Breast epithelium (tissue), 4 donors: ENCODE data around the gene SLC2A13. TPM values are rescaled to one million over a fixed set of nuclear protein-coding genes. Genes with fewer than 3 reads are reported as not detected.

Experiments used
- DNase-seq, 2 donors: peaks; one replicate each; pipeline ENCODE4 v3.0.0-alpha.2; 2019; ENCODE audit warnings: low spot score in 2 of 2
- H3K27ac ChIP-seq, 2 donors: fragments of 200-600 bp; sonication (generic) in 1 of 2; one replicate each; pipeline ENCODE4 v1.5.1; 2016 to 2019; ENCODE audit warnings: mild to moderate bottlenecking in 1 of 2
- H3K27me3 ChIP-seq, 2 donors: fragments of 200-600 bp; sonication (generic) in 1 of 2; one replicate each; pipeline versions ENCODE4 v1.5.1 to v1.6.0; 2017 to 2019; ENCODE audit warnings: control low read depth in 1 of 2, mild to moderate bottlenecking in 1 of 2
- H3K36me3 ChIP-seq: fragments of 200-600 bp; one replicate; pipeline ENCODE4 v1.5.1; 2019
- H3K4me1 ChIP-seq, 2 donors: fragments of 200-600 bp; sonication (generic); one replicate each; pipeline ENCODE4 v1.5.1; 2016 to 2019; ENCODE audit warnings: control low read depth in 1 of 2
- H3K4me3 ChIP-seq, 3 donors: fragments of 200-600 bp; sonication (generic); 1 replicate in 2 of 3; 2 replicates in 1 of 3; pipeline ENCODE4 v1.5.1; 2016 to 2019; ENCODE audit warnings: mild to moderate bottlenecking in 3 of 3, moderate library complexity in 2 of 3
- H3K9me3 ChIP-seq, 2 donors: fragments of 200-600 bp; sonication (generic) in 1 of 2; one replicate each; pipeline ENCODE4 v1.5.1; 2016 to 2019; ENCODE audit warnings: control low read depth in 1 of 2
- CTCF ChIP-seq, 3 donors: fragments of 450-650 bp; IDR thresholded peaks; one replicate each; pipeline ENCODE4 v1.5.1; 2016 to 2017; ENCODE audit warnings: antibody characterized with exemption in 3 of 3, mild to moderate bottlenecking in 3 of 3, moderate library complexity in 3 of 3
- POLR2A ChIP-seq: fragments of 450-650 bp; IDR thresholded peaks from one replicate; pipeline ENCODE4 v1.6.1; 2016; ENCODE audit warnings: antibody characterized with exemption, mild to moderate bottlenecking, moderate library complexity
- POLR2AphosphoS5 ChIP-seq, 3 donors: sonication (generic); formaldehyde crosslinking; IDR thresholded peaks; one replicate each; pipeline ENCODE4 v1.6.1; 2017; ENCODE audit warnings: antibody characterized with exemption in 3 of 3
- intact Hi-C: fragments of 100-400 bp; cut with DNase I; formaldehyde crosslinking; loops from one replicate; pipeline ENCODE4 v1.15.1; 2023; ENCODE audit warnings: low total_unique reads
- total RNA-seq, 3 donors: library from RNA; depleted of rRNA; stranded (reverse); fragments of >200 nt; gene quantifications; one replicate each; pipeline ENCODE4 v1.1.0, GENCODE V29; 2016

Gene SLC2A13
- total RNA-seq, 3 donors from 2014 or later: 17.1 to 32.2 (median 22.0) TPM

- TF ChIP-seq CTCF (IDR thresholded peaks at IDR 0.05) (peak in 2 of 3 donors; percentile 47 to 59), POLR2A (no peak)
- H3K27ac ChIP-seq: no peak overlapping the region
- H3K4me3 ChIP-seq: peak overlapping the region in 2 of 3 donors; percentile 17 to 20
- no peaks in the 10 kb centered on the region for H3K9me3 ChIP-seq
- no peaks in the 10 kb centered on the region for H3K36me3 ChIP-seq
- H3K4me1 ChIP-seq: no peaks in the 10 kb centered on the region
- DNase-seq: no peak
- H3K27me3 ChIP-seq: no peaks in the 10 kb centered on the region
- intact Hi-C loops: no loop called here
Observed at GRCh38 chr12:40010899-40011774, 94.7 kb downstream of the SLC2A13 start.

- Histone ChIP-seq H3K9me3 (peaks cover 12 to 23% of the 10 kb centered on the region in 2 donors), H3K27me3 (no peaks in the 10 kb centered on the region), H3K27ac (no peak overlapping the region), H3K36me3 (no peaks in the 10 kb centered on the region), H3K4me1 (no peaks in the 10 kb centered on the region), H3K4me3 (no peak overlapping the region)
- intact Hi-C loops: loop anchor here (10.0 kb wide), 1 partner anchor 948 kb away; no protein-coding TSS in a partner anchor
- no peak for DNase-seq
- no peak for TF ChIP-seq POLR2A
Observed at GRCh38 chr12:40002178-40003169, 103.4 kb downstream of the SLC2A13 start.

GRCh38 chr12:40001406-40001805, 104.5 kb downstream of the SLC2A13 start:
- Histone ChIP-seq H3K9me3 (peaks cover 12 to 28% of the 10 kb centered on the region in 2 donors), H3K36me3 (no peaks in the 10 kb centered on the region), H3K27me3 (no peaks in the 10 kb centered on the region), H3K4me1 (no peaks in the 10 kb centered on the region), H3K4me3 (no peak overlapping the region), H3K27ac (no peak overlapping the region)
- intact Hi-C loops: loop anchor here (10.0 kb wide), 1 partner anchor 947 kb away; no protein-coding TSS in a partner anchor
- no peak for DNase-seq
- TF ChIP-seq POLR2A: no peak
- no peak for TF ChIP-seq CTCF (IDR thresholded peaks at IDR 0.05)
- TF ChIP-seq POLR2AphosphoS5 (IDR thresholded peaks at IDR 0.05): no peak

GRCh38 chr12:40000884-40001283, 105.0 kb downstream of the SLC2A13 start:
- intact Hi-C loops: loop anchor here (10.0 kb wide), 1 partner anchor 946 kb away; no protein-coding TSS in a partner anchor
- Histone ChIP-seq H3K9me3 (peaks cover 12 to 31% of the 10 kb centered on the region in 2 donors), H3K27ac (no peak overlapping the region), H3K36me3 (no peaks in the 10 kb centered on the region), H3K4me1 (no peaks in the 10 kb centered on the region), H3K4me3 (no peak overlapping the region), H3K27me3 (no peaks in the 10 kb centered on the region)
- DNase-seq: no peak
- no peak for TF ChIP-seq POLR2AphosphoS5 (IDR thresholded peaks at IDR 0.05)
- no peak for TF ChIP-seq CTCF (IDR thresholded peaks at IDR 0.05)
- TF ChIP-seq POLR2A: no peak

GRCh38 chr12:39993268-39993667, 112.6 kb downstream of the SLC2A13 start:
- no peak for DNase-seq
- intact Hi-C loops: no loop called here
- no peaks in the 10 kb centered on the region for H3K4me1 ChIP-seq
- no peaks in the 10 kb centered on the region for H3K27me3 ChIP-seq
- H3K36me3 ChIP-seq: no peaks in the 10 kb centered on the region
- H3K9me3 ChIP-seq: peaks cover 0 to 14% of the 10 kb centered on the region in 2 donors
- no peak overlapping the region for H3K27ac ChIP-seq
- no peak for TF ChIP-seq POLR2AphosphoS5 (IDR thresholded peaks at IDR 0.05)
- H3K4me3 ChIP-seq: no peak overlapping the region
